Measurements from ENCODE around the gene UBR3. TPM values are rescaled to one million over a fixed set of nuclear protein-coding genes. Genes with fewer than 3 reads are reported as not detected.
"Not testable (repeated sequence)": the region's sequence is repeated elsewhere in the genome, so short reads cannot be mapped to it uniquely, and the experiment has no call there.

UBR3 gene
- total RNA-seq, 2 donors from 2014 or later = 67.3 to 76.4 TPM

- intact Hi-C loops (cut with DNase I) = no loop called here
- DNase-seq (no peak), ATAC-seq (no peak)
Observed at GRCh38 chr2:169818241-169818640, 9.0 kb upstream of the UBR3 start.

- no peak for DNase-seq
- intact Hi-C loops (cut with DNase I) = no loop called here
- no peak for ATAC-seq
Observed at GRCh38 chr2:169819106-169819505, 8.1 kb upstream of the UBR3 start.

GRCh38 chr2:169820101-169820500 is 7.2 kb upstream of the UBR3 start:
- ATAC-seq; DNase-seq; intact Hi-C loops (cut with DNase I): not testable (repeated sequence)

- ATAC-seq = no peak
- intact Hi-C loops (cut with DNase I) = no loop called here
- DNase-seq = no peak
Observed at GRCh38 chr2:169822036-169822435, 5.2 kb upstream of the UBR3 start.

- ATAC-seq (no peak), DNase-seq (no peak)
- intact Hi-C loops (cut with DNase I) = no loop called here
Observed at GRCh38 chr2:169822785-169823392, 4.4 kb upstream of the UBR3 start.

GRCh38 chr2:169823996-169824372 is 3.3 kb upstream of the UBR3 start:
- DNase-seq = no peak
- ATAC-seq = no peak
- intact Hi-C loops (cut with DNase I) = loop anchor here in 1 of 2 donors (2.0 kb wide), 1 partner anchor 105 kb away; no protein-coding TSS in a partner anchor

- intact Hi-C loops (cut with DNase I) = loop anchor here (2.0 to 5.0 kb wide), 3 partner anchors 53 to 104 kb away; no protein-coding TSS in a partner anchor
- peak; percentile 87 for DNase-seq
Observed at GRCh38 chr2:169824373-169825333, 2.6 kb upstream of the UBR3 start, which contains the start of gene METTL5. METTL5 (minus strand) TSS chr2:169824905; CDS start chr2:169824597, 308 bp downstream.

GRCh38 chr2:169828141-169828811 is 1.0 kb downstream of the UBR3 start:
- DNase-seq (no peak), ATAC-seq (peak; percentile 47 to 53)
- intact Hi-C loops (cut with DNase I) = loop anchor here (5.0 kb wide), 2 partner anchors 49 to 99 kb away; no protein-coding TSS in a partner anchor

More at GRCh38 chr2:169824373-169825333, 2.6 kb upstream of the UBR3 start, which contains the start of gene METTL5:
- ATAC-seq = peak; percentile 69 to 75

- intact Hi-C loops (cut with DNase I) = no loop called here
- ATAC-seq (no peak), DNase-seq (no peak)
Observed at GRCh38 chr2:169834401-169834800, 7.1 kb downstream of the UBR3 start.

- ATAC-seq (peak in 1 of 2 donors; percentile 34), DNase-seq (no peak)
- intact Hi-C loops (cut with DNase I) = no loop called here
Observed at GRCh38 chr2:169838743-169839489, 11.7 kb downstream of the UBR3 start.

- intact Hi-C loops (cut with DNase I) = no loop called here
- DNase-seq (no peak), ATAC-seq (peak; percentile 45 to 73)
Observed at GRCh38 chr2:169839954-169840746, 12.9 kb downstream of the UBR3 start.

GRCh38 chr2:169840747-169841142 is 13.5 kb downstream of the UBR3 start:
- intact Hi-C loops (cut with DNase I) = no loop called here
- peak in 1 of 2 donors; percentile 22 for ATAC-seq
- no peak for DNase-seq

GRCh38 chr2:169841625-169842024 is 14.4 kb downstream of the UBR3 start:
- ATAC-seq; DNase-seq; intact Hi-C loops (cut with DNase I): not testable (repeated sequence)

- DNase-seq (no peak), ATAC-seq (no peak)
- intact Hi-C loops (cut with DNase I) = no loop called here
Observed at GRCh38 chr2:169845016-169845415, 17.8 kb downstream of the UBR3 start.

GRCh38 chr2:169848959-169849693 is 21.9 kb downstream of the UBR3 start:
- ATAC-seq; intact Hi-C loops (cut with DNase I); DNase-seq: not testable (repeated sequence)

GRCh38 chr2:169849710-169850109 is 22.5 kb downstream of the UBR3 start:
- intact Hi-C loops (cut with DNase I) = no loop called here
- ATAC-seq = no peak
- DNase-seq = no peak

GRCh38 chr2:169853041-169853668 is 25.9 kb downstream of the UBR3 start:
- intact Hi-C loops (cut with DNase I) = no loop called here
- ATAC-seq (no peak), DNase-seq (no peak)

Data from left cardiac atrium (tissue), 4 donors.